Measurements from ENCODE around the gene RGMA.

DNA sequence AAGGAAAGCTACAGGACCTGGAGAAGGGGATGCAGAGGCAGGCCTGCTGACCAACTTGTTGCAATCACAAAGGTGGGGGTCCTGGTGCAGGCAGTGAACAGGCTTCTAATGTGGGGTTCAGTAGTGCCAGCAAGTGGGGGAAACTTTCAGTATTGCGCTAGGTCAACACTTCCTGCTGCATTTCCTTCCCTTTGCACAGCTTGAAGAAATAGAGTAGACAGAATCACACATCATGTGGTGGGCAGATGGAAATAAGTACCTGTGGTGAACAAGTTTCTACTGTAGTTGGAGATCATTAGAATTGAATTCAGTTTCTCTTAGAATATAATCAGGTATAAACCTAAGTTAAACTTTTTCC lies 63.4 kb downstream of the RGMA start:
- TF ChIP-seq POLR2A (IDR thresholded peaks at IDR 0.05; ENCODE audit: low read depth, low read length) = no peak
- no peak for TF ChIP-seq TAF1 (IDR thresholded peaks at IDR 0.05; ENCODE audit: borderline replicate concordance, low read depth, low read length)
- no peak for TF ChIP-seq POLR2AphosphoS5 (IDR thresholded peaks at IDR 0.05; ENCODE audit: low read depth, low read length)

All from GM12892 (cell line).